Osteoblast (primary cell): ENCODE data around the gene ARHGAP10. TPM values are rescaled to one million over a fixed set of nuclear protein-coding genes. Genes with fewer than 3 reads are reported as not detected.
"Not testable (repeated sequence)": the region's sequence is repeated elsewhere in the genome, so short reads cannot be mapped to it uniquely, and the experiment has no call there.

ENCODE experiments used
- DNase-seq: peaks from one replicate; pipeline ENCODE4 v3.0.0; 2011; ENCODE audit warnings: low spot score, mixed read lengths; ENCODE audit not compliant: insufficient read length; ENCODE audit errors: missing footprints
- H2AFZ ChIP-seq: 2 replicates; pipeline ENCODE4 v1.6.0; 2011; ENCODE audit warnings: mild to moderate bottlenecking, low read length
- H3K27ac ChIP-seq: 2 replicates; pipeline ENCODE4 v1.5.1; 2011; ENCODE audit warnings: mild to moderate bottlenecking, low read depth, low read length, moderate library complexity
- H3K27me3 ChIP-seq: 2 replicates; pipeline ENCODE4 v1.6.0; 2012; ENCODE audit warnings: mild to moderate bottlenecking, control low read depth, inconsistent platforms, low read length, moderate library complexity; ENCODE audit not compliant: insufficient read depth
- H3K36me3 ChIP-seq: 2 replicates; pipeline ENCODE4 v1.5.1; 2011; ENCODE audit warnings: mild to moderate bottlenecking, low read length, control low read depth, moderate library complexity; ENCODE audit not compliant: insufficient read depth
- H3K4me1 ChIP-seq: 2 replicates; pipeline ENCODE4 v1.5.1; 2011; ENCODE audit warnings: mild to moderate bottlenecking, low read length, control low read depth, moderate library complexity; ENCODE audit not compliant: insufficient read depth
- H3K4me2 ChIP-seq: 2 replicates; pipeline ENCODE4 v1.6.0; 2011; ENCODE audit warnings: mild to moderate bottlenecking, low read length; ENCODE audit not compliant: insufficient read depth
- H3K4me3 ChIP-seq: fragments of 200-600 bp; sonication (generic); 3 replicates; pipeline ENCODE4 v1.5.1; 2012; ENCODE audit warnings: mild to moderate bottlenecking, low read length, inconsistent platforms; ENCODE audit not compliant: insufficient read depth
- H3K79me2 ChIP-seq: 2 replicates; pipeline ENCODE4 v1.6.0; 2012; ENCODE audit warnings: mild to moderate bottlenecking, low read length, control low read depth, inconsistent platforms; ENCODE audit not compliant: insufficient read depth
- H3K9me3 ChIP-seq: 2 replicates; pipeline ENCODE4 v1.5.1; 2011; ENCODE audit warnings: low read depth, low read length, control low read depth
- H4K20me1 ChIP-seq: 2 replicates; pipeline ENCODE4 v1.6.0; 2012; ENCODE audit warnings: mild to moderate bottlenecking, low read length, control low read depth; ENCODE audit not compliant: insufficient read depth
- total RNA-seq: library from RNA; depleted of rRNA; stranded (reverse); fragments of >200 nt; gene quantifications from 2 replicates; pipeline ENCODE4 v1.2.3, GENCODE V29; 2012
- TF ChIP-seq, protein P1 (sequence below): IDR thresholded peaks from 2 replicates; pipeline ENCODE4 v1.5.1; 2011; ENCODE audit warnings: mild to moderate bottlenecking, low read depth, low read length, moderate library complexity; ENCODE audit errors: extremely low read depth

The ARHGAP10 gene
- total RNA-seq, 1 donor, result 31.5 TPM

DNA sequence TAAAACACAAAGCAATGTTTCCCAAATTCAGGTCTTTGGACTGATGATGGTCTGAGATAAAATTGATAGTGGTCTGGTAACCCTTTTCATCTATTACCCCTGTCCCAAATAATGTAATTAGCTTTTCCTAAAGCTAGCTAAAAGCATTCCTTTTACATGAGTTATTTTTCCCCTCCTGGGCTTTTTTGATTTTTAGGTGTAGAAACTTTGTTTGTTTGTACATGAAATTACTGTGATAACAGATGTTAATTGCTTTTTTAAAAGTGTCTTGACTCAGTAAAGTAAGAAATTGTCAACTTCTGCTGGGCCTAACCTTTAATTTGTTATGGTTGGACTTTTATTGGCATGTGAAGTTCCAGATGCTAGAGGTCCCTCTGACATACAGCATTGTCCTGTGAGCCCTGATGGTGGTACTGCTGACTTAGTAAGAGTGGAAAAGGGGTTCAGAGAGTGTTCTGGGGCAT is 145.5 kb downstream of the ARHGAP10 start:
- Histone ChIP-seq H3K4me2 (no peak overlapping the region), H3K9me3 (no peaks in the 10 kb centered on the region), H3K79me2 (peaks cover 4% of the 10 kb centered on the region), H3K4me1 (no peaks in the 10 kb centered on the region), H3K27me3 (no peaks in the 10 kb centered on the region), H2AFZ (no peak overlapping the region), H3K4me3 (no peak overlapping the region), H3K27ac (no peak overlapping the region), H3K36me3 (peaks cover 19% of the 10 kb centered on the region), H4K20me1 (no peaks in the 10 kb centered on the region)
- no peak for DNase-seq
- TF ChIP-seq, protein P1, sequence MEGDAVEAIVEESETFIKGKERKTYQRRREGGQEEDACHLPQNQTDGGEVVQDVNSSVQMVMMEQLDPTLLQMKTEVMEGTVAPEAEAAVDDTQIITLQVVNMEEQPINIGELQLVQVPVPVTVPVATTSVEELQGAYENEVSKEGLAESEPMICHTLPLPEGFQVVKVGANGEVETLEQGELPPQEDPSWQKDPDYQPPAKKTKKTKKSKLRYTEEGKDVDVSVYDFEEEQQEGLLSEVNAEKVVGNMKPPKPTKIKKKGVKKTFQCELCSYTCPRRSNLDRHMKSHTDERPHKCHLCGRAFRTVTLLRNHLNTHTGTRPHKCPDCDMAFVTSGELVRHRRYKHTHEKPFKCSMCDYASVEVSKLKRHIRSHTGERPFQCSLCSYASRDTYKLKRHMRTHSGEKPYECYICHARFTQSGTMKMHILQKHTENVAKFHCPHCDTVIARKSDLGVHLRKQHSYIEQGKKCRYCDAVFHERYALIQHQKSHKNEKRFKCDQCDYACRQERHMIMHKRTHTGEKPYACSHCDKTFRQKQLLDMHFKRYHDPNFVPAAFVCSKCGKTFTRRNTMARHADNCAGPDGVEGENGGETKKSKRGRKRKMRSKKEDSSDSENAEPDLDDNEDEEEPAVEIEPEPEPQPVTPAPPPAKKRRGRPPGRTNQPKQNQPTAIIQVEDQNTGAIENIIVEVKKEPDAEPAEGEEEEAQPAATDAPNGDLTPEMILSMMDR, result no peak

DNA sequence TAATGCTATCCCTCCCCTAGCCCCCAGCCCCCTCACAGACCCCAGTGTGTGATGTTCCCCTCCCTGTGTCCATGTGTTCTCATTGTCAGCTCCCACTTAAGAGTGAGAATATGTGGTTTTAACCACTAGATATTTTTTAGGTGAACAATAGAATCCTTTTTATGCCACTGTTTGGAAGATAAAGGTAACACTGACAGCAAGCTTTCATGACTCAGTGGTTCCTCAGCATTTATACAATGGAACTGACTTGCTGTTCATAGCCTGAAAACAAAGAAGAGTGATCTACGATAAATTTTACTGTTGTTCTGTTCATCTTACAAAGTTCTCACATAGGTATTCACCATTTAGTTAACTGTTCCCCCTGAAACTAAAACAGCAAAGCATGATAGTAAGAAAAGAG is 147.8 kb downstream of the ARHGAP10 start:
- DNase-seq, result no peak
- Histone ChIP-seq H2AFZ (no peak overlapping the region), H3K9me3 (no peaks in the 10 kb centered on the region), H4K20me1 (no peaks in the 10 kb centered on the region), H3K4me2 (no peak overlapping the region), H3K4me1 (no peaks in the 10 kb centered on the region), H3K27ac (no peak overlapping the region), H3K36me3 (peaks cover 26% of the 10 kb centered on the region), H3K4me3 (no peak overlapping the region), H3K79me2 (no peaks in the 10 kb centered on the region), H3K27me3 (no peaks in the 10 kb centered on the region)
- TF ChIP-seq, protein P1, result no peak

DNA sequence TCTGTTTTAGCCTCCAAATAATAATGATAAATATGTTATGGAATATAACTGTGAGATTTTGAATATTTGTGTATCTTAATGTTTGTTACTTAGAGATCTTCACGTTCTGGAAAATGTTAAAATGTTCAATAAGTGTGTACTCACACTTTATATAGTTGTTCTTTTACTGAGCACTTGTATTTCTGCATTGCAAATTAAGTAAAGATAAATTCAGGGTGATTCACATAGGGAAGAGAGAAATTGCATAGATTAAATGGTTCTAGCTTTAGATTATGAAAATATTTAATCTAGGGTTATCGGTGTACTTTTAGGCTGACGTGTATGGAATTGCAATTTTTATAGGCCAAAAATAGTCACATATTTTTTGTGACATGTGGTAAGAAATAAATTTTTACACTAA is 148.6 kb downstream of the ARHGAP10 start:
- no peak overlapping the region for H3K4me3 ChIP-seq
- TF ChIP-seq, protein P1, result no peak
- DNase-seq, result no peak
- H3K4me2 ChIP-seq, result no peak overlapping the region
- no peak overlapping the region for H3K27ac ChIP-seq
- H3K79me2 ChIP-seq, result no peaks in the 10 kb centered on the region
- peaks cover 18% of the 10 kb centered on the region for H3K36me3 ChIP-seq
- H2AFZ ChIP-seq, result no peak overlapping the region
- no peaks in the 10 kb centered on the region for H3K4me1 ChIP-seq
- no peaks in the 10 kb centered on the region for H4K20me1 ChIP-seq
- no peaks in the 10 kb centered on the region for H3K27me3 ChIP-seq
- no peaks in the 10 kb centered on the region for H3K9me3 ChIP-seq

DNA sequence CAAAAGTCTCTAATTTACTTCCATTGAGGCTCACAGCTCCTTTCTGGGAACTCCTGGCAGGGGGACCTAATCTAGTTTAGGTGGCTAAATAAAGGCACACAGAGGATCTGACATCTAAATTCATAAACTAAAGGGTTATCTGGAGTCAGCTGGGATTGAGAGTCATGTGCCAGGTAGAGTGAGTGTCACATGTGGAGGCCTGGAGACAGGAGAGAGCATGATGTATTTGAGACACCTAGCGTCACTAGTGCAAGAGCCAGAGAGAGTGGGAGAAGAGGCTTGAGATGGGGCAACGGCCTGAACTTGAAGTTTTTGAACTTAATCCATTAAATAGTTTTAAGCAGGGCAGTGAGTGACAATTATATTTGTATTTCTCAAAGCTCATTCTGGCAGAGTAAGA is 152.6 kb downstream of the ARHGAP10 start:
- H3K9me3 ChIP-seq, result no peaks in the 10 kb centered on the region
- TF ChIP-seq, protein P1, result no peak
- H3K4me2 ChIP-seq, result no peak overlapping the region
- DNase-seq, result no peak
- no peaks in the 10 kb centered on the region for H4K20me1 ChIP-seq
- H3K79me2 ChIP-seq, result no peaks in the 10 kb centered on the region
- no peaks in the 10 kb centered on the region for H3K4me1 ChIP-seq
- H3K27me3 ChIP-seq, result no peaks in the 10 kb centered on the region
- H3K27ac ChIP-seq, result no peak overlapping the region
- H2AFZ ChIP-seq, result no peak overlapping the region
- H3K4me3 ChIP-seq, result no peak overlapping the region
- H3K36me3 ChIP-seq, result peaks cover 8% of the 10 kb centered on the region

GRCh38 chr4:147885216-147885615 is 153.3 kb downstream of the ARHGAP10 start:
- H3K27me3 ChIP-seq, H3K27ac ChIP-seq, H3K9me3 ChIP-seq, DNase-seq, H3K4me2 ChIP-seq, H4K20me1 ChIP-seq, H3K4me3 ChIP-seq, H3K4me1 ChIP-seq, H3K79me2 ChIP-seq, H3K36me3 ChIP-seq, H2AFZ ChIP-seq: not testable (repeated sequence)
